Measurements from ENCODE around the gene ZDHHC5.

The ZDHHC5 gene

DNA sequence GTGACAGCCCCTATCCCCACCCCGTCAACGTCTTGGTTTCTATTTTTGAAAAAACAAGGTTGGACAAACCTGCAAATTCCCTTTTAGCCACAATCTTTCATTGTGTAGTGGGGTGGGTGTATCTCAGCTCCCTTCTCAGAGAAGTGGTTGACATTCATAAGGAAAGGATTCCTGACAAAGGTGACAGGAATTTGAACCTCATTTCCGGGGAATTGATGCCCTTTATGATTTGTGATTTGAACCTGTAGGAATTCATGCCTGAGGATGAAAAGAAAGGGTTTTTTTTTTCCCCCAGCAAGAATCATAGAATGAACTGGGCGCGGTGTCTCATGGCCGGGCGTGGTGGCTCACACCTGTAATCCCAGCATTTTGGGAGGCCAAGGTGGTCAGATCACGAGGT is 32.7 kb upstream of the ZDHHC5 start:
- Mint-ChIP-seq H3K36me3 (ENCODE audit: low read depth) (no peaks in the 10 kb centered on the region), H3K27ac (no peak overlapping the region), H3K9me3 (no peaks in the 10 kb centered on the region), H3K4me1 (peaks cover 42% of the 10 kb centered on the region), H3K27me3 (ENCODE audit: low read depth, poor library complexity) (peaks cover 4% of the 10 kb centered on the region), H3K4me3 (no peak overlapping the region)
- TF ChIP-seq, protein P1, sequence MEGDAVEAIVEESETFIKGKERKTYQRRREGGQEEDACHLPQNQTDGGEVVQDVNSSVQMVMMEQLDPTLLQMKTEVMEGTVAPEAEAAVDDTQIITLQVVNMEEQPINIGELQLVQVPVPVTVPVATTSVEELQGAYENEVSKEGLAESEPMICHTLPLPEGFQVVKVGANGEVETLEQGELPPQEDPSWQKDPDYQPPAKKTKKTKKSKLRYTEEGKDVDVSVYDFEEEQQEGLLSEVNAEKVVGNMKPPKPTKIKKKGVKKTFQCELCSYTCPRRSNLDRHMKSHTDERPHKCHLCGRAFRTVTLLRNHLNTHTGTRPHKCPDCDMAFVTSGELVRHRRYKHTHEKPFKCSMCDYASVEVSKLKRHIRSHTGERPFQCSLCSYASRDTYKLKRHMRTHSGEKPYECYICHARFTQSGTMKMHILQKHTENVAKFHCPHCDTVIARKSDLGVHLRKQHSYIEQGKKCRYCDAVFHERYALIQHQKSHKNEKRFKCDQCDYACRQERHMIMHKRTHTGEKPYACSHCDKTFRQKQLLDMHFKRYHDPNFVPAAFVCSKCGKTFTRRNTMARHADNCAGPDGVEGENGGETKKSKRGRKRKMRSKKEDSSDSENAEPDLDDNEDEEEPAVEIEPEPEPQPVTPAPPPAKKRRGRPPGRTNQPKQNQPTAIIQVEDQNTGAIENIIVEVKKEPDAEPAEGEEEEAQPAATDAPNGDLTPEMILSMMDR (IDR thresholded peaks at IDR 0.05): no peak
- no peak for DNase-seq

DNA sequence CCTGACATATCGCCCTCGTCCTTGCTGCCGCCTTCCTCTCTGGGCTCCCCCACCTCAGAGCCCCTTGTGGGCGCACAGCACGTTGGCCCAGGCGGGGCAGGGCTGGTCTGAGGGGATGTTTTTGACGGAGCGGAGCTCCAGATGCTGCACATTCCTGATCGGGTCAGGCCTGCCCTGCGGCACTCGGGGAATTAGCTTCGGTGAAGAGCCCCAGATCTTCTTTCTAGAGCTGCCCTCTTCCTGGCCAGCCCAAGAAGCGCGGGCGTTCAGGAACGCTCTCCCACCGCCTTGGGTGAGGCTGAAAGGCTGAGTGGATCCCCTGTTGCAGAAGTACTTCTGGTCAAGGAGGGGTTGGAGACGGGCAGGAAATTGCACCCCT is 30.3 kb upstream of the ZDHHC5 start:
- H3K27me3 Mint-ChIP-seq (ENCODE audit: low read depth, poor library complexity): peaks cover 4% of the 10 kb centered on the region
- peaks cover 47% of the 10 kb centered on the region for H3K4me1 Mint-ChIP-seq
- H3K4me3 Mint-ChIP-seq: peak overlapping the region; percentile 100
- H3K36me3 Mint-ChIP-seq (ENCODE audit: low read depth): peaks cover 20% of the 10 kb centered on the region
- TF ChIP-seq, protein P1 (IDR thresholded peaks at IDR 0.05): no peak
- H3K27ac Mint-ChIP-seq: peak overlapping the region; percentile 100
- DNase-seq: peak; percentile 63
- H3K9me3 Mint-ChIP-seq: no peaks in the 10 kb centered on the region

DNA sequence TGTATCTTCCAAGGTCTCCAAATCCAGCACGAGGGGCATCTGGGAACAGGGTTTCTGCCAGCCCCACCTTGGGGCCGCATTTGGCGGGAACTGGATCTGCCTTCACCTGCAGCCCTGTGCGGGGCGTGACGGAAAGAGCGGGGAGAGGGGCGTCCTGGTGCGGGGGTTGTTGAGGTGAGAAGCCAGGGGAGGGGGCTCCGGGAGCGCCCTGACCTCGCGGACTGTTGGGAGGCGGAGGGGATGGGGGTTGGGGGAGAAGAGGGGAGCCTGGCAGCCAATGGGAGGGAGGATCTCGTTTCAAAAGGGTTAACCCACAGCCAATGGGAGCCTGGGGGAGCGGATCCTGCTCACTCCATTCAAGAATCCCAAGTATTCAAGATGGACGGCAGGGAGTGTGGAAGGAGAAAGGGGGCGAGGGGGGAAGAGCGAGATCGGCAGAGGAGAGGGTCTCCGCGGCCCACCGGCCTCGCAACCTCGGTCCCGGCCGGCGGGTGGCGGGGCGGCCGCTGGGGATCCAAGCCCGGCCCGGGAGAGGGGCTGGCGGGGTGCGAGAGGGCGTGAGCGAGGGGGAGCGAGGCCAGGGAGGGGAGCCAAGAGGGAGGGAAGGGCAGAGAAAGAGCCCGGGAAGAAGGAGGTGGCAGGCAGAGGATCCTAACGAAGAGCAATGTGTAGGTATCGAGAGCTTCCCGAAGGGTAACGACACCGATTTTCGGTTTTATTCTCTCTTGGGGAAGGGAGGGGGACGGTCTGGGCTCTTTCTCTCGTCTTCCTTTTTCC is 29.7 kb upstream of the ZDHHC5 start:
- Mint-ChIP-seq H3K27ac (peak overlapping the region; percentile 100), H3K9me3 (no peaks in the 10 kb centered on the region), H3K4me1 (peaks cover 53% of the 10 kb centered on the region), H3K36me3 (ENCODE audit: low read depth) (peaks cover 25% of the 10 kb centered on the region), H3K27me3 (ENCODE audit: low read depth, poor library complexity) (peaks cover 7% of the 10 kb centered on the region), H3K4me3 (peak overlapping the region; percentile 100)
- DNase-seq: peak; percentile 86
- TF ChIP-seq, protein P1 (IDR thresholded peaks at IDR 0.05): no peak

DNA sequence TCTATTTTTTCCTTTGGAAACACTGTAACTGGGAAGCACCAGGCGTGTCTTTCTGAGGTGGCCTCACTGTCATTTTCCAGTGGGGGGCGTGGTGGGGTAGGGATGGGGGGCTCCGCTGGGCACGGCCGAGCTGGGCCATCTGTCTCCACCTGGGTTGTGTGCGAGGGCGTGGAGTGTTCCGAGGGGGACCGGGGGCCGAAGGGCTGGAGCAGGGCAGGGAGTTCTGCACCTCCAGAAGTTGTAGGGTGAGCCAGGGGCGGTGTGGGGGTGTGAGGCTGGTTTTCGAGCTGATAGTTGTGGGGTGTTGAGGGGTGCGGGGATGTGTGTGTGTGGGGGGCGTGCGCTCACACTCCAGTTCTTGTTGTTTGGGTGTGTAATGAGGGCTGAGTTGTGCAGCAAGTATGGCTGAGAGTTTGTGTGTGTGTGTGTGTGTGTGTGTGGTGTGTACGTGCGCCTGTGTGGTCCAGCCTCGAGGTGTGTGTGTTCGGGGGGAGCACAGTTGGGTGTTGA is 29.0 kb upstream of the ZDHHC5 start:
- peak; percentile 46 for DNase-seq
- peaks cover 7% of the 10 kb centered on the region for H3K27me3 Mint-ChIP-seq (ENCODE audit: low read depth, poor library complexity)
- H3K4me1 Mint-ChIP-seq: peaks cover 60% of the 10 kb centered on the region
- peak overlapping the region; percentile 100 for H3K4me3 Mint-ChIP-seq
- no peaks in the 10 kb centered on the region for H3K9me3 Mint-ChIP-seq
- peak overlapping the region; percentile 100 for H3K27ac Mint-ChIP-seq
- H3K36me3 Mint-ChIP-seq (ENCODE audit: low read depth): peaks cover 32% of the 10 kb centered on the region
- TF ChIP-seq, protein P1 (IDR thresholded peaks at IDR 0.05): no peak

DNA sequence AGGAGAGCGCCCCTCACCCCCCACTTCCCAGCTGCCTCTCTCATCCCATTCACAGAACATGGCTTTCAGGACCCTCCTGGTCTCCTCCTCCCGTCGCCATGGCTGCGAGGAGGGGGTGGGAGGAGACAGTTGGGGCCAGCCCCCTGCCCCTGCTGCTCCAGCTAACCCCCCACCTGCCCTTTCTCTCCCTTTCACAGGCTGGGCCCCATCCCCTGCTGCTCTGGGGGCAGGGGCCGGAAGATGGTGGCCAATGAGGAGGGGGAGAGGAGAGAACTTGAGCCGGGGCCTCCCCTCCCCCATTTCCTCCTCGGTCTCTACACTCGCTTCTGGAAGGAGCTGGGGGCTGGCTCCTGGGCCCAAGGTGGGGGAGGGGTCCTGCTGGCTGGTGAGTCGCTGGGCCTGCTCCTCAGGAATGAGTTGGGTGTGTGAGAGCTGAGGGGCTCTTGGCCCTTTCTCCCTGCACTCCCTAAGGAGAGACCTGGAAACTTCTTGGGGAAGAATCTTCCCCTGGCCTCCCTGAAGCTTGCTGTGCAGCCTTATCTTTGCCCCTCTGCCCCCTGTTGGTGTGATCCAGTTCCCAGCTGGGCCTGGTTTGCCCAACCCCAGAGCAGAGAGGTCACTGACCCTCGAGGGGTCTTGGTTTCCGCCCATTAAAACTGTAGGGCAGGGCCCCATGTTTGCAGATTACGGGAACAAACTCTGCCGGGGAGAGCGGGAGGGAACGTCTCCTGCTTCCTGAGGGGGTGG is 28.4 kb upstream of the ZDHHC5 start:
- Mint-ChIP-seq H3K27ac (peak overlapping the region; percentile 100), H3K4me1 (peaks cover 64% of the 10 kb centered on the region), H3K36me3 (ENCODE audit: low read depth) (peaks cover 34% of the 10 kb centered on the region), H3K9me3 (no peaks in the 10 kb centered on the region), H3K4me3 (peak overlapping the region; percentile 100), H3K27me3 (ENCODE audit: low read depth, poor library complexity) (peaks cover 7% of the 10 kb centered on the region)
- TF ChIP-seq, protein P1 (IDR thresholded peaks at IDR 0.05): no peak
- DNase-seq: peak; percentile 94
